OCI-LY3 (cell line): ENCODE results near the gene SLAIN2.

Experiments used
- H2AFZ ChIP-seq: fragments of 200-600, 300-600 bp; shearing (Covaris generic); 2 replicates; pipeline ENCODE4 v1.6.0; 2014; ENCODE audit warnings: antibody characterized with exemption, low read depth, low read length
- H3K27ac ChIP-seq: fragments of 200-600, 300-600 bp; sonication (generic); 2 replicates; pipeline ENCODE4 v1.5.1; 2014; ENCODE audit warnings: mild to moderate bottlenecking, low read length, moderate library complexity, mixed read lengths
- H3K27me3 ChIP-seq: fragments of 200-600, 300-600 bp; sonication (generic); 2 replicates; pipeline ENCODE4 v1.6.1; 2014; ENCODE audit warnings: low read depth, low read length, mixed read lengths
- H3K36me3 ChIP-seq: fragments of 200-600, 300-600 bp; sonication (generic); replicated peaks from 2 replicates; pipeline ENCODE3; 2014; ENCODE audit warnings: low read depth, low read length, mixed read lengths
- H3K4me1 ChIP-seq: fragments of 300-600, 200-600 bp; sonication (generic); 2 replicates; pipeline ENCODE4 v1.6.1; 2014; ENCODE audit warnings: low read length, mixed read lengths
- H3K4me2 ChIP-seq: fragments of 200-600, 300-600 bp; sonication (generic); 2 replicates; pipeline ENCODE4 v1.6.1; 2014; ENCODE audit warnings: low read length, mixed read lengths
- H3K4me3 ChIP-seq: fragments of 300-600, 200-600 bp; sonication (generic); 2 replicates; pipeline ENCODE4 v1.5.1; 2014; ENCODE audit warnings: antibody characterized with exemption, mild to moderate bottlenecking, low read length, moderate library complexity
- H3K79me2 ChIP-seq: fragments of 300-600, 200-600 bp; shearing (Covaris generic); 2 replicates; pipeline ENCODE4 v1.6.1; 2014; ENCODE audit warnings: mild to moderate bottlenecking, low read length, mixed read lengths
- H3K9ac ChIP-seq: fragments of 300-600, 200-600 bp; shearing (Covaris generic); 2 replicates; pipeline ENCODE4 v1.6.0; 2014; ENCODE audit warnings: mild to moderate bottlenecking, low read length, moderate library complexity
- H3K9me3 ChIP-seq: fragments of 200-600, 300-600 bp; shearing (Covaris generic); 2 replicates; pipeline ENCODE4 v1.6.1; 2014; ENCODE audit warnings: low read length, mixed read lengths; ENCODE audit not compliant: insufficient read depth
- H4K20me1 ChIP-seq: fragments of 200-600, 300-600 bp; sonication (generic); 2 replicates; pipeline ENCODE4 v1.6.1; 2016; ENCODE audit warnings: low read length, mixed read lengths; ENCODE audit not compliant: insufficient read depth
- CTCF ChIP-seq: fragments of 200-600, 300-600 bp; sonication (generic); IDR thresholded peaks from 2 replicates; pipeline ENCODE4 v1.5.1; 2014; ENCODE audit warnings: antibody characterized with exemption, low read length, low read depth
- EZH2phosphoT487 ChIP-seq: fragments of 200-600 bp; shearing (Covaris generic); IDR thresholded peaks from 2 replicates; pipeline ENCODE4 v1.6.1; 2018; ENCODE audit warnings: antibody characterized with exemption, mixed run types, low read depth

Gene SLAIN2

GRCh38 chr4:48467442-48467841 is 126.1 kb downstream of the SLAIN2 start:
- TF ChIP-seq CTCF (no peak), EZH2phosphoT487 (no peak)
- no peak overlapping the region for H3K27ac ChIP-seq
- H3K9me3 ChIP-seq = no peaks in the 10 kb centered on the region
- no peak overlapping the region for H2AFZ ChIP-seq
- H3K36me3 ChIP-seq = no peaks in the 10 kb centered on the region
- H3K4me1 ChIP-seq = peaks cover 8% of the 10 kb centered on the region
- peak overlapping the region; percentile 26 for H3K4me2 ChIP-seq
- no peaks in the 10 kb centered on the region for H3K27me3 ChIP-seq
- no peaks in the 10 kb centered on the region for H4K20me1 ChIP-seq
- H3K4me3 ChIP-seq = no peak overlapping the region
- no peak overlapping the region for H3K9ac ChIP-seq
- no peaks in the 10 kb centered on the region for H3K79me2 ChIP-seq

GRCh38 chr4:48467891-48468290 is 126.6 kb downstream of the SLAIN2 start:
- Histone ChIP-seq H3K4me3 (no peak overlapping the region), H2AFZ (no peak overlapping the region), H3K9me3 (no peaks in the 10 kb centered on the region), H3K27me3 (no peaks in the 10 kb centered on the region), H4K20me1 (no peaks in the 10 kb centered on the region), H3K36me3 (no peaks in the 10 kb centered on the region), H3K27ac (no peak overlapping the region), H3K4me2 (peak overlapping the region; percentile 26; the same call in 1 of the 2 replicates), H3K9ac (no peak overlapping the region), H3K4me1 (peaks cover 8% of the 10 kb centered on the region), H3K79me2 (no peaks in the 10 kb centered on the region)
- TF ChIP-seq EZH2phosphoT487 = no peak
- no peak for TF ChIP-seq CTCF

- Histone ChIP-seq H3K36me3 (no peaks in the 10 kb centered on the region), H3K4me3 (no peak overlapping the region), H3K4me1 (peaks cover 8% of the 10 kb centered on the region), H3K9me3 (no peaks in the 10 kb centered on the region), H3K9ac (no peak overlapping the region), H2AFZ (no peak overlapping the region), H3K4me2 (no peak overlapping the region), H4K20me1 (no peaks in the 10 kb centered on the region), H3K79me2 (no peaks in the 10 kb centered on the region), H3K27me3 (no peaks in the 10 kb centered on the region), H3K27ac (no peak overlapping the region)
- TF ChIP-seq CTCF (no peak), EZH2phosphoT487 (no peak)
These were observed 128.8 kb downstream of the SLAIN2 start for GRCh38 chr4:48470137-48470536.

GRCh38 chr4:48470570-48470969 is 129.2 kb downstream of the SLAIN2 start:
- no peak for TF ChIP-seq EZH2phosphoT487
- no peak for TF ChIP-seq CTCF
- no peak overlapping the region for H3K4me2 ChIP-seq

More at GRCh38 chr4:48470570-48470969, 129.2 kb downstream of the SLAIN2 start:
- H3K79me2 ChIP-seq = no peaks in the 10 kb centered on the region
- peaks cover 8% of the 10 kb centered on the region for H3K4me1 ChIP-seq
- H3K27ac ChIP-seq = no peak overlapping the region
- no peak overlapping the region for H3K9ac ChIP-seq
- no peak overlapping the region for H3K4me3 ChIP-seq
- no peaks in the 10 kb centered on the region for H3K27me3 ChIP-seq
- H3K9me3 ChIP-seq = no peaks in the 10 kb centered on the region
- no peaks in the 10 kb centered on the region for H4K20me1 ChIP-seq
- H3K36me3 ChIP-seq = no peaks in the 10 kb centered on the region
- H2AFZ ChIP-seq = no peak overlapping the region
